H1 (cell line): ENCODE data around the gene SIM2. TPM values are rescaled to one million over a fixed set of nuclear protein-coding genes. Genes with fewer than 3 reads are reported as not detected.

Experiments
- CTCF ChIA-PET: fragments of 300-600 bp; sonication (Branson Sonifier 250); formaldehyde crosslinking; loops from one replicate; lab custom pipeline; 2021; ENCODE audit not compliant: partially characterized antibody; lab: Charles Lee
- POLR2A ChIA-PET: fragments of 300-600 bp; sonication (Branson Sonifier 250); formaldehyde crosslinking; loops from one replicate; lab custom pipeline; 2021; ENCODE audit warnings: inconsistent platforms; ENCODE audit not compliant: partially characterized antibody; lab: Charles Lee
- DNase-seq, 2 experiments: peaks; one replicate each; pipeline versions ENCODE4 v3.0.0 to v3.0.0-alpha.2; 2010 to 2022; ENCODE audit warnings: low spot score in 2 of 2, low read depth in 1 of 2, mixed read lengths in 1 of 2
- FAIRE-seq: peaks from 2 replicates; lab custom pipeline; 2011; peaks lifted over from hg19 to GRCh38; lab: Jason Lieb, UNC
- H2AFZ ChIP-seq: 2 replicates; pipeline ENCODE4 v1.8.1; 2012; ENCODE audit warnings: low read length, inconsistent platforms
- H2AK5ac ChIP-seq: 2 replicates; pipeline ENCODE4 v1.6.1; 2013; ENCODE audit warnings: low read depth, low read length
- H2BK120ac ChIP-seq: replicated peaks from 2 replicates; pipeline ENCODE3; 2013; ENCODE audit warnings: low read depth, low read length, inconsistent platforms
- H2BK12ac ChIP-seq: 2 replicates; pipeline ENCODE4 v1.6.1; 2013; ENCODE audit warnings: low read depth, low read length
- H2BK15ac ChIP-seq: 2 replicates; pipeline ENCODE4 v1.6.1; 2013; ENCODE audit warnings: low read length
- H2BK20ac ChIP-seq: 2 replicates; pipeline ENCODE4 v1.6.1; 2013; ENCODE audit warnings: low read length
- H2BK5ac ChIP-seq: 2 replicates; pipeline ENCODE4 v1.6.1; 2013; ENCODE audit warnings: low read depth, low read length
- H3K14ac ChIP-seq: 2 replicates; pipeline ENCODE4 v1.6.1; 2013; ENCODE audit warnings: inconsistent platforms; ENCODE audit not compliant: insufficient read length
- H3K18ac ChIP-seq: 2 replicates; pipeline ENCODE4 v1.6.1; 2013; ENCODE audit warnings: low read length; ENCODE audit errors: extremely low read depth
- H3K23ac ChIP-seq: 2 replicates; pipeline ENCODE4 v1.6.1; 2013; ENCODE audit warnings: inconsistent platforms; ENCODE audit not compliant: insufficient read length
- H3K23me2 ChIP-seq: 2 replicates; pipeline ENCODE4 v1.6.1; 2013; ENCODE audit warnings: low read depth, low read length
- H3K27ac ChIP-seq: 2 replicates; pipeline ENCODE4 v1.6.1; 2011; ENCODE audit warnings: low read depth, low read length, inconsistent platforms
- H3K27me3 ChIP-seq, 4 experiments: replicated peaks in 1 of 4; 1 replicate in 1 of 4; 2 replicates in 3 of 4; pipeline versions ENCODE4 v1.6.1 to v1.8.1; 2011 to 2013; ENCODE audit warnings: low read length in 3 of 4, mild to moderate bottlenecking in 3 of 4, inconsistent platforms in 2 of 4, mixed read lengths in 2 of 4, moderate library complexity in 1 of 4; ENCODE audit not compliant: control insufficient read depth in 3 of 4, insufficient read depth in 3 of 4; ENCODE audit errors: extremely low read depth in 1 of 4
- H3K36me3 ChIP-seq, 4 experiments: 2 replicates each; pipeline versions ENCODE4 v1.6.1 to v1.8.1; 2011 to 2013; ENCODE audit warnings: mild to moderate bottlenecking in 4 of 4, low read length in 3 of 4, moderate library complexity in 2 of 4, control low read depth in 1 of 4, inconsistent platforms in 1 of 4; ENCODE audit not compliant: insufficient read depth in 4 of 4, control insufficient read depth in 2 of 4
- H3K4ac ChIP-seq: replicated peaks from 2 replicates; pipeline ENCODE3; 2013; ENCODE audit warnings: low read length, low read depth, mixed read lengths, inconsistent platforms; ENCODE audit not compliant: insufficient read length
- H3K4me1 ChIP-seq, 4 experiments: replicated peaks in 1 of 4; 1 replicate in 1 of 4; 2 replicates in 3 of 4; pipeline versions ENCODE4 v1.6.1 to v1.8.1; 2011 to 2013; ENCODE audit warnings: low read length in 3 of 4, inconsistent platforms in 2 of 4, mixed read lengths in 1 of 4; ENCODE audit not compliant: insufficient read depth in 4 of 4, control insufficient read depth in 3 of 4
- H3K4me2 ChIP-seq, 2 experiments: 2 replicates each; pipeline versions ENCODE4 v1.6.1 to v1.8.1; 2011 to 2013; ENCODE audit warnings: low read depth in 2 of 2, low read length in 2 of 2, control low read depth in 1 of 2, inconsistent platforms in 1 of 2, mild to moderate bottlenecking in 1 of 2; ENCODE audit not compliant: insufficient read depth in 1 of 2
- H3K4me3 ChIP-seq, 4 experiments: fragments of 200-600, 300-600 bp in 1 of 4; sonication (generic), shearing (Covaris generic), sonication (Bioruptor Twin) in 1 of 4; 2 replicates each; pipeline versions ENCODE4 v1.5.1 to v1.8.1; 2011 to 2016; ENCODE audit warnings: low read length in 4 of 4, low read depth in 3 of 4, control low read depth in 2 of 4, inconsistent platforms in 2 of 4, mild to moderate bottlenecking in 2 of 4, mixed read lengths in 1 of 4, moderate library complexity in 1 of 4; ENCODE audit not compliant: insufficient read depth in 2 of 4; ENCODE audit errors: extremely low read depth in 1 of 4
- H3K56ac ChIP-seq: replicated peaks from 2 replicates; pipeline ENCODE3; 2013; ENCODE audit warnings: low read depth, mild to moderate bottlenecking, mixed read lengths, low read length, inconsistent platforms; ENCODE audit not compliant: insufficient read length
- H3K79me1 ChIP-seq: 2 replicates; pipeline ENCODE4 v1.6.1; 2013; ENCODE audit warnings: low read depth, low read length, control low read depth
- H3K79me2 ChIP-seq, 2 experiments: 2 replicates each; pipeline versions ENCODE4 v1.6.1 to v1.8.1; 2012 to 2013; ENCODE audit warnings: low read length in 2 of 2, mild to moderate bottlenecking in 2 of 2, inconsistent platforms in 1 of 2; ENCODE audit not compliant: insufficient read depth in 2 of 2, control insufficient read depth in 1 of 2
- H3K9ac ChIP-seq, 4 experiments: replicated peaks in 1 of 4; 1 replicate in 1 of 4; 2 replicates in 3 of 4; pipeline versions ENCODE4 v1.6.1 to v1.8.1; 2011 to 2013; ENCODE audit warnings: low read depth in 3 of 4, low read length in 3 of 4, control low read depth in 2 of 4, mild to moderate bottlenecking in 2 of 4, moderate library complexity in 2 of 4, inconsistent platforms in 1 of 4; ENCODE audit errors: extremely low read depth in 1 of 4
- H3K9me3 ChIP-seq, 2 experiments: 2 replicates each; pipeline versions ENCODE4 v1.6.1 to v1.8.1; 2012 to 2013; ENCODE audit warnings: mild to moderate bottlenecking in 2 of 2, moderate library complexity in 2 of 2, control low read depth in 1 of 2, inconsistent platforms in 1 of 2, low read depth in 1 of 2, low read length in 1 of 2, mixed read lengths in 1 of 2; ENCODE audit not compliant: insufficient read depth in 2 of 2
- H4K20me1 ChIP-seq, 2 experiments: replicated peaks in 1 of 2; 2 replicates each; pipeline versions ENCODE3 to v1.8.1; 2011 to 2013; ENCODE audit warnings: inconsistent platforms in 2 of 2, low read length in 2 of 2, mild to moderate bottlenecking in 1 of 2; ENCODE audit not compliant: insufficient read depth in 2 of 2, control insufficient read depth in 1 of 2
- H4K5ac ChIP-seq: 2 replicates; pipeline ENCODE4 v1.6.1; 2013; ENCODE audit warnings: low read length, low read depth, mixed read lengths, inconsistent platforms; ENCODE audit not compliant: insufficient read length
- H4K8ac ChIP-seq: 2 replicates; pipeline ENCODE4 v1.8.0; 2013; ENCODE audit warnings: mild to moderate bottlenecking, moderate library complexity, low read length, inconsistent platforms; ENCODE audit not compliant: insufficient read depth; ENCODE audit errors: extremely low read depth
- H4K91ac ChIP-seq: replicated peaks from 2 replicates; pipeline ENCODE3; 2013; ENCODE audit warnings: low read length, mixed read lengths, inconsistent platforms; ENCODE audit not compliant: insufficient read length
- CREB1 ChIP-seq: IDR thresholded peaks from 2 replicates; pipeline ENCODE4 v1.6.1; 2012; ENCODE audit warnings: inconsistent platforms
- NRF1 ChIP-seq: IDR thresholded peaks from 2 replicates; pipeline ENCODE4 v1.6.1; 2011; ENCODE audit warnings: mild to moderate bottlenecking, low read depth, low read length, improper control_type of control experiment
- TCF12 ChIP-seq: IDR thresholded peaks from 2 replicates; pipeline ENCODE4 v1.6.1; 2011; ENCODE audit warnings: low read depth, mild to moderate bottlenecking, low read length
- WGBS, 2 experiments: shearing (Covaris generic) in 1 of 2; methylation state at CpG; one replicate each; pipeline versions ENCODE4 v1.1.6 to v1.1.7; 2013 to 2015; ENCODE audit warnings: low lambda C conversion rate in 2 of 2, mixed read lengths in 2 of 2, inconsistent platforms in 1 of 2, low coverage in 1 of 2, missing lambda C conversion rate in 1 of 2; ENCODE audit not compliant: insufficient replicate concordance in 2 of 2, insufficient coverage in 1 of 2, insufficient read length in 1 of 2; ENCODE audit errors: extremely low coverage in 1 of 2, missing lambda C conversion rate in 1 of 2; 5-methylcytosine and 5-hydroxymethylcytosine counted together
- polyA plus RNA-seq, 7 experiments: library from polyadenylated mRNA; depleted of rRNA in 3 of 7; stranded (reverse) in 5 of 7; unstranded in 2 of 7; fragments of >200 nt in 5 of 7; fragments of 200-250 nt in 2 of 7; gene quantifications; 1 replicate in 5 of 7; 2 replicates in 1 of 7; 4 replicates in 1 of 7; pipeline versions ENCODE4 v1.2.1 to v1.2.3, GENCODE V29; 2011 to 2013; ENCODE audit warnings: missing spikeins in 2 of 7, mixed read lengths in 2 of 7
- total RNA-seq: library from RNA; stranded (reverse); fragmentation: NEBNext Ultra II Directional; extraction: Animal tissue kit (Norgen Biotek cat#: 25700); gene quantifications from 2 replicates; pipeline ENCODE4 v1.2.1, GENCODE V29; 2021

Gene SIM2
- total and polyA plus RNA-seq, 2 of the 8 experiments (the other 6 are each of a cell fraction or from before 2014, with no cell fraction given) = 0.05 to 0.26 TPM

DNA sequence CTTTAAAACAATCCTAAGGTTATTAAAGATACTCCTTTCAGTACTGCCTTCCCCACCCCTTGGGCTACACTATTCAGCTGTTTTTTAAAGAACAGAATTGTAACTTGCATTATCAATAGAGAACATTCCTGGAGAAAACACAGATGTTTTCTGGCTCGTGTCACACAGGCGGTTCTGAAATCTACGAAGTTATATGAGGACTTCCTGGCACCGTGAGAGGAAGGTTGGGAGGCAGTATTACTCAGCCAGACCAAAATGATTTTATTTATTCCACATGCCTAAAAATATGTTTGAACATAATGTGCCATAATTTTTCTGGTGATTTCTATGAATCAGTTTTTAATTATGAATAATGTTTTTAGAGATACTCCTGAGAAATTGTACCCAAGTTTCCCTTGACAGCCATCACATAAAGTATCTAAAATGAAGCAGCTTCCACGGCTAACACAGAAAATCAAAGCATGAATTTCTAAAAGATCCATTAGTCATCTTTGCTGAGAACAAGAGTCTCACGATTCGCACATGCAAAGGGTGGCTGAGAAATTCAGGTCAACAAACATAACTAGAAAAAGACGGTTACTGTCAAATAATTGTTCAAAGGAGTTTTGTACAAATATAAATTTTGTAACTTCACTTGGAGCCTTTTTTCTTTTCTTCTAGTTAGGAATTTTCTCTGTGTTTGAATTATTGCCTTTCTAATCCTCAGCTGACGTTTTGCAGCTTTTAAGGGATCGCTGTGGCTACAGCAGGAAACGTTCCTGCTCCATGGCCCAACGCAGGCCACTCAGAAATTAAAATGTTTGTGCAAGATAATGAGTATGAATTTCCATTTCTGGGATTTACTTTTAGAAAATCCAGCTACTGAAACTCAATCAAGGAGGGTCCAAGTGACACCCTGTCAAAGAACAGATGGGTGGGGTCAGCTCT lies 8.0 kb upstream of the SIM2 start:
- no peak overlapping the region; a peak in 1 of 4 replicates for H3K4me2 ChIP-seq
- H3K4me1 ChIP-seq = peaks cover 4 to 12% (median 6%) of the 10 kb centered on the region in 4 experiments; a peak in 6 of 7 replicates
- ChIA-PET POLR2A (interaction anchor here (0.7 to 2.5 kb wide), 4 partner anchors 11 to 28 kb away, joined by 3 to 12 read pairs (median 8); no protein-coding TSS in a partner anchor), CTCF (interaction anchor here (0.6 to 6.8 kb wide), 13 partner anchors 9 to 268 kb away, joined by 3 to 40 read pairs (median 5); no protein-coding TSS in a partner anchor)
- FAIRE-seq = no peak
- H3K9me3 ChIP-seq = no peaks in the 10 kb centered on the region
- H2BK20ac ChIP-seq = no peak overlapping the region
- no peak overlapping the region for H2BK120ac ChIP-seq
- H3K14ac ChIP-seq = no peak overlapping the region
- no peaks in the 10 kb centered on the region for H3K79me2 ChIP-seq
- no peak overlapping the region for H3K18ac ChIP-seq
- no peak overlapping the region for H3K4me3 ChIP-seq
- H4K8ac ChIP-seq = no peak overlapping the region
- no peaks in the 10 kb centered on the region for H3K36me3 ChIP-seq
- H4K20me1 ChIP-seq = peaks cover 9 to 21% of the 10 kb centered on the region in 2 experiments
- H2AFZ ChIP-seq = no peak overlapping the region
- no peak overlapping the region for H2AK5ac ChIP-seq
- no peak overlapping the region for H3K56ac ChIP-seq
- H2BK15ac ChIP-seq = no peak overlapping the region
- H3K23ac ChIP-seq = no peak overlapping the region
- H4K91ac ChIP-seq = no peak overlapping the region
- no peak overlapping the region for H2BK5ac ChIP-seq
- no peak for DNase-seq
- H2BK12ac ChIP-seq = no peak overlapping the region
- no peaks in the 10 kb centered on the region for H3K79me1 ChIP-seq
- WGBS, 2 experiments = 48% methylated on average over 12 of the region's 12 CpGs; no CpG with 5 or more reads in 1 of the 2 experiments
- H3K9ac ChIP-seq = no peak overlapping the region
- H3K23me2 ChIP-seq = no peaks in the 10 kb centered on the region; the same call in 1 of the 2 replicates
- no peak overlapping the region for H3K4ac ChIP-seq
- H4K5ac ChIP-seq = no peak overlapping the region
- H3K27me3 ChIP-seq = peaks cover 64 to 68% (median 68%) of the 10 kb centered on the region in 4 experiments
- H3K27ac ChIP-seq = no peak overlapping the region
- TF ChIP-seq TCF12 = no peak
- TF ChIP-seq CREB1 = no peak
- TF ChIP-seq NRF1 = no peak
